GM12878 (cell line): ENCODE data around the gene FOXD2. TPM values are rescaled to one million over a fixed set of nuclear protein-coding genes. Genes with fewer than 3 reads are reported as not detected.

Experiments used
- ATAC-seq: fragments of 200-7000 bp; cut with Tn5 transposase; 3 replicates; pipeline ENCODE4 v1.9.1; 2020; ENCODE audit warnings: mild to moderate bottlenecking, moderate library complexity
- Bru-seq: library from RNA; stranded (reverse); fragments of 400-500 nt; gene quantifications from one replicate; lab custom pipeline; 2021; lab: Mats Ljungman, UMichigan
- BruChase-seq, 2 experiments: library from RNA; stranded (reverse); fragments of 400-500 nt; gene quantifications; one replicate each; lab custom pipeline; 2021; lab: Mats Ljungman, UMichigan
- BruUV-seq: library from RNA; stranded (reverse); fragments of 400-500 nt; replicated peaks from 2 replicates; lab custom pipeline; 2021; lab: Mats Ljungman, UMichigan
- CTCF ChIA-PET: fragments of 300-600 bp; sonication (Branson Sonifier 250); formaldehyde crosslinking; extraction: SDS; loops from one replicate; lab custom pipeline; 2021; ENCODE audit warnings: inconsistent platforms; lab: Yijun Ruan, JAX
- POLR2A ChIA-PET: fragments of 350-600 bp; formaldehyde crosslinking; extraction: SDS; loops from one replicate; lab custom pipeline; 2021; ENCODE audit warnings: inconsistent platforms; lab: Charles Lee
- RAD21 ChIA-PET: fragments of 300-600 bp; sonication (Branson Sonifier 250); formaldehyde crosslinking; loops from one replicate; lab custom pipeline; 2023; ENCODE audit warnings: antibody characterized with exemption; ENCODE audit not compliant: unreplicated experiment; lab: Charles Lee
- SMC1A ChIA-PET: fragments of 300-600 bp; sonication (Branson Sonifier 250); formaldehyde crosslinking; loops from one replicate; lab custom pipeline; 2023; ENCODE audit not compliant: unreplicated experiment, uncharacterized antibody; lab: Charles Lee
- DNase-seq: peaks from one replicate; pipeline ENCODE4 v3.0.0-alpha.2; 2011; ENCODE audit warnings: low read depth, low spot score
- FAIRE-seq: peaks from 3 replicates; lab custom pipeline; 2011; peaks lifted over from hg19 to GRCh38; lab: Jason Lieb, UNC
- H2AFZ ChIP-seq: 2 replicates; pipeline ENCODE4 v1.6.0; 2011; ENCODE audit warnings: low read depth, low read length, control low read depth; ENCODE audit not compliant: control insufficient read depth
- H3K27ac ChIP-seq: 2 replicates; pipeline ENCODE4 v1.5.1; 2011; ENCODE audit warnings: control low read depth; ENCODE audit not compliant: control insufficient read depth, insufficient read depth
- H3K27me3 ChIP-seq, 2 experiments: replicated peaks in 1 of 2; 2 replicates each; pipeline versions ENCODE4 v1.6.0 to v1.6.1; 2011; ENCODE audit warnings: low read length in 1 of 2; ENCODE audit not compliant: control insufficient read depth in 2 of 2, insufficient read depth in 2 of 2
- H3K36me3 ChIP-seq, 2 experiments: 2 replicates each; pipeline ENCODE4 v1.5.1; 2011; ENCODE audit warnings: low read length in 1 of 2; ENCODE audit not compliant: control insufficient read depth in 2 of 2, insufficient read depth in 2 of 2
- H3K4me1 ChIP-seq: 2 replicates; pipeline ENCODE4 v1.6.1; 2011; ENCODE audit warnings: mild to moderate bottlenecking, low read length, moderate library complexity, mixed read lengths; ENCODE audit not compliant: control insufficient read depth, insufficient read depth
- H3K4me2 ChIP-seq: 2 replicates; pipeline ENCODE4 v1.6.0; 2011; ENCODE audit warnings: control low read depth; ENCODE audit not compliant: control insufficient read depth, insufficient read depth
- H3K4me3 ChIP-seq: fragments of 200-600 bp; sonication (generic); 2 replicates; pipeline ENCODE4 v1.5.1; 2016
- H3K79me2 ChIP-seq: 2 replicates; pipeline ENCODE4 v1.6.0; 2011; ENCODE audit warnings: low read length; ENCODE audit not compliant: control insufficient read depth, insufficient read depth
- H3K9ac ChIP-seq: 2 replicates; pipeline ENCODE4 v1.8.0; 2011; ENCODE audit warnings: low read length, control low read depth, mixed read lengths; ENCODE audit not compliant: control insufficient read depth, insufficient read depth
- H3K9me3 ChIP-seq: replicated peaks from 3 replicates; pipeline ENCODE4 v1.5.1; 2011; ENCODE audit warnings: mild to moderate bottlenecking, low read length; ENCODE audit not compliant: control insufficient read depth, insufficient read depth
- H4K20me1 ChIP-seq: 2 replicates; pipeline ENCODE4 v1.6.0; 2011; ENCODE audit not compliant: control insufficient read depth, insufficient read depth
- GABPA ChIP-seq: IDR thresholded peaks from 2 replicates; pipeline ENCODE4 v1.6.1; 2014; ENCODE audit warnings: antibody characterized with exemption, low read depth, mild to moderate bottlenecking, inconsistent platforms
- HDAC6 ChIP-seq: fragments of 200-600 bp; sonication (generic); IDR thresholded peaks from one replicate; pipeline ENCODE4 v1.8.0; 2017; ENCODE audit warnings: antibody characterized with exemption; ENCODE audit not compliant: unreplicated experiment
- HDGF ChIP-seq: fragments of 450-650 bp; IDR thresholded peaks from 2 replicates; pipeline ENCODE4 v1.6.1; 2016; ENCODE audit warnings: antibody characterized with exemption
- MEF2B ChIP-seq: fragments of 450-650 bp; IDR thresholded peaks from 2 replicates; pipeline ENCODE4 v1.6.1; 2018; ENCODE audit warnings: mild to moderate bottlenecking, moderate library complexity; ENCODE audit not compliant: partially characterized antibody, poor library complexity, severe bottlenecking
- NR2F1 ChIP-seq: fragments of 450-650 bp; conservative IDR thresholded peaks from 2 replicates; pipeline ENCODE4 v1.6.1; 2017; ENCODE audit warnings: mild to moderate bottlenecking
- POLR2AphosphoS5 ChIP-seq: IDR thresholded peaks from 2 replicates; pipeline ENCODE4 v1.6.1; 2011; ENCODE audit warnings: mild to moderate bottlenecking, low read length, inconsistent platforms
- SMC3 ChIP-seq: IDR thresholded peaks from 2 replicates; pipeline ENCODE4 v1.6.1; 2011; ENCODE audit warnings: low read length, improper control_type of control experiment, borderline replicate concordance
- SREBF2 ChIP-seq: IDR thresholded peaks from 2 replicates; pipeline ENCODE4 v1.6.1; 2012; ENCODE audit warnings: mild to moderate bottlenecking, low read length
- SRF ChIP-seq, 2 experiments: IDR thresholded peaks; 2 replicates each; pipeline ENCODE4 v1.6.1; 2011; ENCODE audit warnings: low read depth in 2 of 2, low read length in 2 of 2, mild to moderate bottlenecking in 1 of 2, moderate library complexity in 1 of 2
- USF2 ChIP-seq: IDR thresholded peaks from 2 replicates; pipeline ENCODE4 v1.6.1; 2011; ENCODE audit warnings: low read depth, low read length, improper control_type of control experiment, borderline replicate concordance
- YY1 ChIP-seq: IDR thresholded peaks from 2 replicates; pipeline ENCODE4 v1.6.1; 2011; ENCODE audit warnings: low read depth, mild to moderate bottlenecking, low read length
- WGBS: methylation state at CpG from one replicate; pipeline ENCODE4 v1.1.6; 2016; ENCODE audit warnings: low lambda C conversion rate; ENCODE audit not compliant: insufficient replicate concordance, insufficient coverage; ENCODE audit errors: missing lambda C conversion rate; 5-methylcytosine and 5-hydroxymethylcytosine counted together
- in situ Hi-C: fragments of 300-500 bp; cut with MboI; formaldehyde crosslinking; loops from 9 replicates; pipeline ENCODE4 v1.14.3; 2018; ENCODE audit warnings: mixed read lengths
- intact Hi-C: fragments of 100-400 bp; cut with micrococcal nuclease; formaldehyde crosslinking; loops from one replicate; pipeline ENCODE4 v1.14.2; 2022; ENCODE audit not compliant: unreplicated experiment
- long read RNA-seq, 2 experiments: library from polyadenylated mRNA; unstranded; transcript quantifications; one replicate each; pipeline ENCODE4 v2.0.0, GENCODE V29; 2019 to 2020
- polyA minus RNA-seq, 3 experiments: library from RNA; depleted of rRNA, polyadenylated mRNA; stranded (reverse); fragments of >200 nt; gene quantifications; 2 replicates each; pipeline ENCODE4 v1.2.3, GENCODE V29; 2011
- polyA plus RNA-seq, 11 experiments: library from polyadenylated mRNA; depleted of rRNA in 4 of 11; unstranded in 6 of 11; stranded (reverse) in 5 of 11; fragments of >200 nt; fragmentation: Nextera tagmentation in 4 of 11; fragmentation: Illumina TruSeq in 1 of 11; extraction: Ambion mirVana in 4 of 11; extraction: Trizol in 1 of 11; gene quantifications; 1 replicate in 1 of 11; 2 replicates in 10 of 11; pipeline versions ENCODE4 v1.2.1 to v1.2.3, GENCODE V29; 2011 to 2016; ENCODE audit warnings: inconsistent platforms in 2 of 11, missing spikeins in 2 of 11, low read depth in 1 of 11
- total RNA-seq, 4 experiments: library from RNA; depleted of rRNA in 3 of 4; stranded (reverse); fragments of >200 nt in 3 of 4; fragmentation: Illumina TruSeq in 1 of 4; extraction: Trizol in 1 of 4; gene quantifications; 2 replicates each; pipeline versions ENCODE4 v1.2.1 to v1.2.3, GENCODE V29; 2013 to 2021
- TF ChIP-seq, protein P1 (sequence below): IDR thresholded peaks from 2 replicates; pipeline ENCODE4 v1.6.1; 2012; ENCODE audit warnings: improper control_type of control experiment, low read depth, low read length; ENCODE audit not compliant: insufficient replicate concordance

FOXD2 gene
- 0.10 TPM in 1 of 2 replicates, not detected in the other for total RNA-seq (2013; cell fraction: nucleolus; rRNA removed)
- total RNA-seq (2014; rRNA removed) (under 0.01 and 0.05 TPM in 2 replicates), total RNA-seq (2014; rRNA removed; fragmentation: Illumina TruSeq; extraction: Trizol) (0.04 TPM in 1 of 2 replicates, not detected in the other), total RNA-seq (2021) (0.05 TPM in 1 of 2 replicates, not detected in the other), polyA plus RNA-seq (2011; rRNA removed) (0.01 and 0.04 TPM in 2 replicates), polyA plus RNA-seq (2014; fragmentation: Illumina TruSeq; extraction: Trizol) (0.01 TPM in 1 of 2 replicates, not detected in the other), polyA plus RNA-seq (2014; fragmentation: Nextera tagmentation; extraction: Ambion mirVana) (under 1 TPM in 1 of 2 experiments, not detected in 1; 0.04 TPM), polyA plus RNA-seq (2014; rRNA removed) (0.01 and 0.04 TPM in 2 replicates), polyA plus RNA-seq (2016; fragmentation: Nextera tagmentation; extraction: Ambion mirVana) (under 1 TPM; 0.23 to 0.27 TPM), polyA minus RNA-seq (2011; rRNA and poly(A)+ RNA removed) (0.05 TPM in 1 of 2 replicates, not detected in the other), Bru-seq, nascent RNA (percentile 27 among the genes with signal in this experiment), BruChase-seq, experiment 1, labeled RNA remaining after a 6-hour chase (percentile 9 among the genes with signal in this experiment), BruChase-seq, experiment 2, labeled RNA remaining after a 2-hour chase (percentile 21 among the genes with signal in this experiment)
- 0.12 TPM for polyA plus RNA-seq (2011; ENCODE audit: low read depth)
- polyA plus RNA-seq (2011; cell fraction: cytosol; rRNA removed), result 0.01 and 0.03 TPM in 2 replicates
- polyA plus RNA-seq (2011; cell fraction: nucleus; rRNA removed), result 0.15 and 0.16 TPM in 2 replicates
- polyA plus RNA-seq (2012), result 0.26 and 0.29 TPM in 2 replicates
- polyA minus RNA-seq (2011; cell fraction: cytosol; rRNA and poly(A)+ RNA removed), result not detected in 2 replicates
- polyA minus RNA-seq (2011; cell fraction: nucleus; rRNA and poly(A)+ RNA removed), result 0.24 and 0.29 TPM in 2 replicates
- long read RNA-seq, experiment 1, result 0 reads
- long read RNA-seq, experiment 2, result 0 reads

DNA sequence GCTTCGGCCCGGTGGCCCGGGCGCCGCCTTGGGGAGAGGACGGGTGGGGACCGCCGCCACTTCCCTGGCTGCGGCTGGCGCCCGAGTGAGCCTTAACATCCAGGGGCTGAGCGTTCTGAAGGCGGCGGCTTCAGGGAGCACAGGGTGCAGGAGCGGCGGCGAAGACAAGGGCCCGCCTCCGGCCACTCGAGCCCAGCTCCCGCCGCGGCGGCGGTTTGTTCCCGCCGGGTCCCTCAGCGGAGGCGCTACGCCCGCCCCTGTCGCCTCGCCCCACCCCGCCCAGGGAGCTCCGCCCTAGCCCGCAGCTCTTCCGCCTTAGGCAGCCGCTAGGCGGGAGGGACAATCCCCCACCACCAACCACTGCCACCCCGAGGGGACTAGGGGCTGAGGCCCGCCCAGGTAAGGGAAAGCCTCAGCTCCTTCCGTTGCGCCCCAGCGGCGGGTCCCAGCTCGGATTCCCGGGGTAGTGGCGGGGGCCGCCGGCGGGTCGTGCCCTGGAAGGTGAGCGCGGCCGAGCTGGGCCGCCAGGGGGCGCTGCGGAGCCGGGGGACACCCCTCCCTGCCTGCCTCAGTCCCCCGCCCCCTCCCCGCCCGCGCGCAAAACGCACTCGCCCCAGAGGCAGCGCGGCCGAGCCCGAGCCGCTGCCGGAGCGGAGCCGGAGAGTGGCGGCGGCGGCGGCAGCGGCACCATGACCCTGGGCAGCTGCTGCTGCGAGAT lies at the start of gene FOXD2:
Gene FOXD2, plus strand, starts transcription at position 598 of the 718 bp plus-strand sequence. Its CDS starts 92 bp downstream, at position 690.
- H3K4me2 ChIP-seq, result peak within 1 kb of the TSS; percentile 98
- TF ChIP-seq SMC3, result peak; percentile 20; the same call in 1 of the 2 replicates
- peak; percentile 43; the same call in 1 of the 2 replicates for TF ChIP-seq HDGF
- TF ChIP-seq, protein P1, sequence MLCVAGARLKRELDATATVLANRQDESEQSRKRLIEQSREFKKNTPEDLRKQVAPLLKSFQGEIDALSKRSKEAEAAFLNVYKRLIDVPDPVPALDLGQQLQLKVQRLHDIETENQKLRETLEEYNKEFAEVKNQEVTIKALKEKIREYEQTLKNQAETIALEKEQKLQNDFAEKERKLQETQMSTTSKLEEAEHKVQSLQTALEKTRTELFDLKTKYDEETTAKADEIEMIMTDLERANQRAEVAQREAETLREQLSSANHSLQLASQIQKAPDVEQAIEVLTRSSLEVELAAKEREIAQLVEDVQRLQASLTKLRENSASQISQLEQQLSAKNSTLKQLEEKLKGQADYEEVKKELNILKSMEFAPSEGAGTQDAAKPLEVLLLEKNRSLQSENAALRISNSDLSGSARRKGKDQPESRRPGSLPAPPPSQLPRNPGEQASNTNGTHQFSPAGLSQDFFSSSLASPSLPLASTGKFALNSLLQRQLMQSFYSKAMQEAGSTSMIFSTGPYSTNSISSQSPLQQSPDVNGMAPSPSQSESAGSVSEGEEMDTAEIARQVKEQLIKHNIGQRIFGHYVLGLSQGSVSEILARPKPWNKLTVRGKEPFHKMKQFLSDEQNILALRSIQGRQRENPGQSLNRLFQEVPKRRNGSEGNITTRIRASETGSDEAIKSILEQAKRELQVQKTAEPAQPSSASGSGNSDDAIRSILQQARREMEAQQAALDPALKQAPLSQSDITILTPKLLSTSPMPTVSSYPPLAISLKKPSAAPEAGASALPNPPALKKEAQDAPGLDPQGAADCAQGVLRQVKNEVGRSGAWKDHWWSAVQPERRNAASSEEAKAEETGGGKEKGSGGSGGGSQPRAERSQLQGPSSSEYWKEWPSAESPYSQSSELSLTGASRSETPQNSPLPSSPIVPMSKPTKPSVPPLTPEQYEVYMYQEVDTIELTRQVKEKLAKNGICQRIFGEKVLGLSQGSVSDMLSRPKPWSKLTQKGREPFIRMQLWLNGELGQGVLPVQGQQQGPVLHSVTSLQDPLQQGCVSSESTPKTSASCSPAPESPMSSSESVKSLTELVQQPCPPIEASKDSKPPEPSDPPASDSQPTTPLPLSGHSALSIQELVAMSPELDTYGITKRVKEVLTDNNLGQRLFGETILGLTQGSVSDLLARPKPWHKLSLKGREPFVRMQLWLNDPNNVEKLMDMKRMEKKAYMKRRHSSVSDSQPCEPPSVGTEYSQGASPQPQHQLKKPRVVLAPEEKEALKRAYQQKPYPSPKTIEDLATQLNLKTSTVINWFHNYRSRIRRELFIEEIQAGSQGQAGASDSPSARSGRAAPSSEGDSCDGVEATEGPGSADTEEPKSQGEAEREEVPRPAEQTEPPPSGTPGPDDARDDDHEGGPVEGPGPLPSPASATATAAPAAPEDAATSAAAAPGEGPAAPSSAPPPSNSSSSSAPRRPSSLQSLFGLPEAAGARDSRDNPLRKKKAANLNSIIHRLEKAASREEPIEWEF, result no peak
- TF ChIP-seq SRF (IDR thresholded peaks at IDR 0.05; ENCODE audit: low read depth in 2 of 2, low read length in 2 of 2), result 0 out of 4 replicates have a peak, but pooled peaks of 1 of the 2 experiments have one; percentile 12
- TF ChIP-seq YY1, result peak; percentile 46
- peak; percentile 69 for TF ChIP-seq NR2F1
- TF ChIP-seq MEF2B, result peak; percentile 35
- TF ChIP-seq POLR2AphosphoS5, result no peak
- no peak for TF ChIP-seq SREBF2
- TF ChIP-seq GABPA, result no peak
- TF ChIP-seq HDAC6, result no peak
- TF ChIP-seq USF2, result no peak

More for the DNA sequence above, at the start of gene FOXD2:
- ChIA-PET RAD21 (interaction anchor here (0.7 to 2.1 kb wide), 18 partner anchors 9 to 290 kb away, joined by 3 to 11 read pairs (median 4); partner anchors contain the start of genes CMPK1 and STIL), CTCF (interaction anchor here (0.6 to 3.3 kb wide), 38 partner anchors 8 to 316 kb away, joined by 3 to 18 read pairs (median 4); no protein-coding TSS in a partner anchor), POLR2A (interaction anchor here (0.6 to 1.0 kb wide), 9 partner anchors 10 to 996 kb away, joined by 3 to 4 read pairs (median 3); no protein-coding TSS in a partner anchor), SMC1A (interaction anchor here (0.6 to 1.6 kb wide), 7 partner anchors 11 to 290 kb away, joined by 3 to 4 read pairs (median 3); no protein-coding TSS in a partner anchor)
- Histone ChIP-seq H3K79me2 (peaks cover 2% of the 10 kb centered on the region; the same call in 1 of the 2 replicates), H2AFZ (peak within 1 kb of the TSS; percentile 96), H3K4me1 (peaks cover 8% of the 10 kb centered on the region), H4K20me1 (no peaks in the 10 kb centered on the region), H3K9ac (peak within 1 kb of the TSS; percentile 77), H3K36me3 (no peaks in the 10 kb centered on the region), H3K4me3 (peak within 1 kb of the TSS; percentile 88), H3K9me3 (no peaks in the 10 kb centered on the region), H3K27me3 (peaks cover 12 to 14% of the 10 kb centered on the region in 2 experiments), H3K27ac (peak within 1 kb of the TSS; percentile 64)
- FAIRE-seq (peak; percentile 80), DNase-seq (peak; percentile 59), ATAC-seq (peak; percentile 84)
- under 1% methylated on average over 74 of the region's 80 CpGs for WGBS
- no TSS peak for BruUV-seq
- intact Hi-C loops (loop anchor here (2.0 to 10.0 kb wide), 4 partner anchors 49 to 290 kb away; partner anchors contain the start of gene CMPK1), in situ Hi-C loops (no loop called here)
